HL-60 (cell line): ENCODE data around the gene SLC35B2.

Source experiments
- DNase-seq, 2 experiments: peaks; one replicate each; pipeline ENCODE4 v3.0.0-alpha.2; 2010 to 2020; ENCODE audit warnings: low read depth in 1 of 2, low spot score in 1 of 2
- H3K27ac ChIP-seq: fragments of 250-450 bp; sonication (Bioruptor Pico); replicated peaks from 2 replicates; pipeline ENCODE4 v1.5.1; 2020; ENCODE audit warnings: mild to moderate bottlenecking, moderate library complexity
- H3K27me3 ChIP-seq: fragments of 250-450 bp; sonication (Bioruptor Pico); 2 replicates; pipeline ENCODE4 v1.5.1; 2021; ENCODE audit warnings: mild to moderate bottlenecking, moderate library complexity; ENCODE audit not compliant: insufficient read depth, poor library complexity, severe bottlenecking
- H3K4me3 ChIP-seq: replicated peaks from 2 replicates; pipeline ENCODE4 v1.5.1; 2011; ENCODE audit warnings: mild to moderate bottlenecking, control low read depth, low read length; ENCODE audit not compliant: insufficient read depth
- CTCF ChIP-seq: IDR thresholded peaks from one replicate; pipeline ENCODE4 v1.5.1; 2011; ENCODE audit warnings: low read length, control low read depth, inconsistent platforms; ENCODE audit not compliant: insufficient read depth
- GABPA ChIP-seq: IDR thresholded peaks from 2 replicates; pipeline ENCODE4 v1.6.1; 2012; ENCODE audit warnings: low read depth
- POLR2AphosphoS5 ChIP-seq: IDR thresholded peaks from 2 replicates; pipeline ENCODE4 v1.6.1; 2012; ENCODE audit warnings: low read depth
- REST ChIP-seq: IDR thresholded peaks from 2 replicates; pipeline ENCODE4 v1.6.1; 2012; ENCODE audit warnings: low read depth; ENCODE audit not compliant: insufficient replicate concordance
- SPI1 ChIP-seq: IDR thresholded peaks from 2 replicates; pipeline ENCODE4 v1.6.1; 2012; ENCODE audit warnings: low read depth, mild to moderate bottlenecking, borderline replicate concordance

SLC35B2 gene

DNA sequence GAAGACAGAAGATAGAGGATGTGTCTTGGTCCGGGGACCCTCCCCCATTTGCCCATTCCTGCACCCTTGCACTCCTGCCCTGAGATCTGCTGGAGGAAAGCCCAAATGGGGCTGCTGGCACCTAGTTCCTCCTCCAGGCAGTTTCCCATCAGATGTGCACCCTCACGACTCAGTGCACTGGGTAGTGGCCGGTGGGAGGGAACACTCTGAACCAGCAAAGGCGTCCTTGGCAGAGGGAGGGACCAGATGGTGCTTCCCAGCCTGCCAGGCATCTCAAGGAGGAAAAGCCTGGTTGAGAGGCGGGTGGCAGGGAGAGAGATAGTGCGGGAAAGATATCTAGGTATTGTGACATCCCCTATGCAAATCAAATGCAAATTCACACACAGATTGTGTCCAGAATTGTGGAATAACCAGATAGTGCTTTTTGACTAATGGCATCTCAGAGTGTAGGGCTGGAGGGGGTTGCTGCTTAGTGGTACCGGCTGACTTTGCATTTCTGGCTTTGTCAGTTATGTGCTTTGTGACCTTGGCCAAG, 32.5 kb upstream of the SLC35B2 start:
- Histone ChIP-seq H3K27me3 (peaks cover 16% of the 10 kb centered on the region), H3K4me3 (no peak overlapping the region), H3K27ac (no peak overlapping the region)
- no peak for DNase-seq
- TF ChIP-seq POLR2AphosphoS5 (no peak), REST (no peak)

GRCh38 chr6:44286747-44287146, 29.4 kb upstream of the SLC35B2 start:
- no peak overlapping the region for H3K27ac ChIP-seq
- no peak for TF ChIP-seq POLR2AphosphoS5
- no peak for TF ChIP-seq SPI1
- TF ChIP-seq REST, result no peak
- no peak for TF ChIP-seq GABPA
- no peak for TF ChIP-seq CTCF
- H3K27me3 ChIP-seq, result peaks cover 11% of the 10 kb centered on the region
- DNase-seq, result no peak
- no peak overlapping the region for H3K4me3 ChIP-seq

- H3K4me3 ChIP-seq, result no peak overlapping the region
- peaks cover 11% of the 10 kb centered on the region for H3K27me3 ChIP-seq
- no peak for DNase-seq
- TF ChIP-seq SPI1, result no peak
- no peak for TF ChIP-seq CTCF
- TF ChIP-seq POLR2AphosphoS5, result no peak
- TF ChIP-seq GABPA, result no peak
- no peak for TF ChIP-seq REST
- H3K27ac ChIP-seq, result no peak overlapping the region
Observed at GRCh38 chr6:44286285-44286565, 28.9 kb upstream of the SLC35B2 start.
